K562 (cell line): ENCODE data around the gene SNX3. TPM values are rescaled to one million over a fixed set of nuclear protein-coding genes. Genes with fewer than 3 reads are reported as not detected.

Source experiments
- ARID3B ChIP-seq: fragments of 250-450 bp; sonication (Bioruptor Pico); IDR thresholded peaks from 2 replicates; pipeline ENCODE4 v1.4.0; 2020; ENCODE audit warnings: borderline replicate concordance
- HIVEP1 ChIP-seq: fragments of 250-450 bp; sonication (Bioruptor Pico); IDR thresholded peaks from 2 replicates; pipeline ENCODE4 v1.4.0; 2020; ENCODE audit warnings: mild to moderate bottlenecking
- MIER1 ChIP-seq: fragments of 450-650 bp; IDR thresholded peaks from 2 replicates; pipeline ENCODE4 v1.6.1; 2016; ENCODE audit warnings: antibody characterized with exemption, mild to moderate bottlenecking, low read depth
- NCOA1 ChIP-seq: fragments of 450-650 bp; IDR thresholded peaks from 2 replicates; pipeline ENCODE4 v1.6.1; 2016; ENCODE audit warnings: low read depth
- NFE2L1 ChIP-seq: fragments of 450-650 bp; IDR thresholded peaks from 2 replicates; pipeline ENCODE4 v1.6.1; 2016; ENCODE audit warnings: missing genetic modification characterization, low read depth, mild to moderate bottlenecking, missing compliant biosample characterization, moderate library complexity, borderline replicate concordance
- POLR2H ChIP-seq: IDR thresholded peaks from 2 replicates; pipeline ENCODE4 v1.6.1; 2016; ENCODE audit warnings: missing genetic modification characterization, low read depth, mild to moderate bottlenecking, control low read depth, missing compliant biosample characterization, moderate library complexity
- TEAD1 ChIP-seq, 2 experiments: fragments of 450-650 bp in 1 of 2; sonication (generic) in 1 of 2; formaldehyde crosslinking; IDR thresholded peaks; 2 replicates each; pipeline versions ENCODE4 v1.4.0 to v1.8.0; 2020 to 2022; ENCODE audit warnings: mild to moderate bottlenecking in 2 of 2, missing genetic modification reagents in 1 of 2
- TOE1 ChIP-seq, 2 experiments: fragments of 450-650 bp in 1 of 2; sonication (generic) in 1 of 2; formaldehyde crosslinking in 1 of 2; IDR thresholded peaks; 2 replicates each; pipeline versions ENCODE4 v1.7.1 to v1.8.0; 2016 to 2022; ENCODE audit warnings: borderline replicate concordance in 2 of 2, mild to moderate bottlenecking in 2 of 2, antibody characterized with exemption in 1 of 2, inconsistent platforms in 1 of 2, low read depth in 1 of 2, missing genetic modification reagents in 1 of 2, moderate library complexity in 1 of 2
- U2AF2 ChIP-seq: fragments of 200-400 bp; formaldehyde crosslinking; optimal IDR thresholded peaks from 2 replicates; pipeline ENCODE3; 2017; ENCODE audit warnings: low read depth, mild to moderate bottlenecking, low read length
- YY1 ChIP-seq, 3 experiments: IDR thresholded peaks; 2 replicates each; pipeline ENCODE4 v1.6.1; 2011; ENCODE audit warnings: low read length in 2 of 3, mild to moderate bottlenecking in 2 of 3, moderate library complexity in 2 of 3, borderline replicate concordance in 1 of 3, control low read depth in 1 of 3, low read depth in 1 of 3; ENCODE audit not compliant: insufficient read depth in 3 of 3, insufficient replicate concordance in 2 of 3, control insufficient read depth in 1 of 3, insufficient read length in 1 of 3; ENCODE audit errors: extremely low read depth in 1 of 3
- ZFP1 ChIP-seq: fragments of 450-650 bp; formaldehyde crosslinking; IDR thresholded peaks from 2 replicates; pipeline ENCODE4 v1.4.0; 2020; ENCODE audit warnings: mild to moderate bottlenecking, mixed read lengths
- ZNF655 ChIP-seq: fragments of 250-450 bp; sonication (Bioruptor Pico); IDR thresholded peaks from 2 replicates; pipeline ENCODE4 v1.5.0; 2021
- polyA plus RNA-seq, 8 experiments: library from polyadenylated mRNA; depleted of rRNA in 4 of 8; stranded (reverse) in 5 of 8; unstranded in 3 of 8; fragments of >200 nt; fragmentation: Nextera tagmentation in 2 of 8; fragmentation: Illumina TruSeq in 1 of 8; extraction: Ambion mirVana in 2 of 8; extraction: Trizol in 1 of 8; gene quantifications; 2 replicates each; pipeline versions ENCODE4 v1.2.1 to v1.2.3, GENCODE V29; 2011 to 2014; ENCODE audit warnings: inconsistent platforms in 1 of 8, missing spikeins in 1 of 8
- total RNA-seq, 7 experiments: library from RNA; depleted of rRNA in 6 of 7; stranded (reverse); fragments of >200 nt in 6 of 7; fragmentation: Illumina TruSeq in 2 of 7; extraction: Trizol in 2 of 7; gene quantifications; 2 replicates each; pipeline versions ENCODE4 v1.2.1 to v1.2.3, GENCODE V29; 2011 to 2021; ENCODE audit warnings: low replicate concordance in 1 of 7
- TF ChIP-seq, protein P1 (sequence below): IDR thresholded peaks from 3 replicates; pipeline ENCODE4 v1.6.1; 2011; ENCODE audit warnings: borderline replicate concordance, mild to moderate bottlenecking; ENCODE audit not compliant: insufficient read length, insufficient read depth
- TF ChIP-seq, protein P2 (sequence below): fragments of 450-650 bp; formaldehyde crosslinking; conservative IDR thresholded peaks from 2 replicates; pipeline ENCODE4 v1.4.0; 2022; ENCODE audit warnings: mild to moderate bottlenecking, missing genetic modification characterization
- TF ChIP-seq, protein P3 (sequence below): sonication (generic); formaldehyde crosslinking; IDR thresholded peaks from 2 replicates; pipeline ENCODE4 v1.8.1; 2023; ENCODE audit warnings: mild to moderate bottlenecking, missing genetic modification reagents, moderate library complexity
- TF ChIP-seq, protein P4 (sequence below): fragments of 450-650 bp; IDR thresholded peaks from 2 replicates; pipeline ENCODE4 v1.6.1; 2014; ENCODE audit warnings: low read depth, mild to moderate bottlenecking, moderate library complexity, borderline replicate concordance

The SNX3 gene
- total and polyA plus RNA-seq, 9 of the 15 experiments (the other 6 are each of a cell fraction or from before 2014, with no cell fraction given) = 48.9 to 410 (median 159) TPM

DNA sequence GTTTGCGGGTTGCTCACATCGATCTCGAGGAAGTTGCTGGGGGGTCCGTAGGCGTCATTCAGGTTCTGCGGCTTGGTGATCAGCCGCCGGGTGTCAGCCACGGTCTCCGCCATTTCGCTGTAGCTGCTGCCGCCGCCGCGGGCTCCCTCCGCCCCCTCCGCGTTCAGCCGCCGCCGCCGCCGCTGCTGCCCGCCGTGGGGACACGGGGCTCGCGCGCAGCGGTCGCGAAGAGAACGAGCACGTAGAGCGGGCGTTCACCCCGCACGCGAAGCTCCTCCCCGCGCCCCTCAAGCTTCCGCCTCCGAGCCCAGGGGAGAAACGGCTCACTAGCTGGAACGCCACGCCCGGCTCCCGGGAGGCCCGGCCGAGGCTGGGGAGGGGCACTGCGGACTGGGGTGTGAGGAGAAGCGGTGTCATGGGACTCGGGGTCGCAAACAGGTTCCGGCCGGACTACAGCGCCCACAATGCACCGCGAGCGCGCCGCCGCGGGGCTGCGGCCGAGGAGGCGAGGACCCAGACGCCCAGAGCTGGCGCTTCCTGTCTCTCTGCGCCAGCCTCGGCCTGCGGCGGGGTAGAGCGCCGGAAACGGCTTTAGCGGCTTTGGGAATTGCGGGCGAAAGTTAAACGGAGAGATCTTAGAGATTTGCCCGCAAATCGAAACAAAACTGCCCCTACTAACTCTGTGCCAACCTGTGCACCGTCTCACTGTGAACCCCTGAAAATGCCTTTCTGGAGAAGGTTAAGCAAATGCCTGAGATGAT is at the start of gene SNX3 (continued):
- TF ChIP-seq TEAD1 (CRISPR knock-in tag; IDR thresholded peaks at IDR 0.05) (peak in 1 of 2 experiments; percentile 78; a peak in 1 of 4 replicates), HIVEP1 (CRISPR knock-in tag) (no peak), ZFP1 (CRISPR knock-in tag) (no peak), NCOA1 (no peak), POLR2H (peak; percentile 89), ZNF655 (CRISPR knock-in tag) (no peak), ARID3B (CRISPR knock-in tag) (no peak), U2AF2 (no peak), TOE1 (IDR thresholded peaks at IDR 0.05; ENCODE audit: borderline replicate concordance) (peak; percentile 88), TOE1 (CRISPR knock-in tag; IDR thresholded peaks at IDR 0.05; ENCODE audit: borderline replicate concordance, low read depth) (no peak), NFE2L1 (tag) (no peak), YY1 (IDR thresholded peaks at IDR 0.05; ENCODE audit: borderline replicate concordance in 1 of 3, control insufficient read depth in 1 of 3, extremely low read depth in 1 of 3, insufficient read depth in 3 of 3, insufficient read length in 1 of 3, insufficient replicate concordance in 2 of 3, low read depth in 1 of 3, low read length in 2 of 3) (peak in 2 of 3 experiments; percentile 64 to 78), MIER1 (no peak)
- TF ChIP-seq, protein P1, sequence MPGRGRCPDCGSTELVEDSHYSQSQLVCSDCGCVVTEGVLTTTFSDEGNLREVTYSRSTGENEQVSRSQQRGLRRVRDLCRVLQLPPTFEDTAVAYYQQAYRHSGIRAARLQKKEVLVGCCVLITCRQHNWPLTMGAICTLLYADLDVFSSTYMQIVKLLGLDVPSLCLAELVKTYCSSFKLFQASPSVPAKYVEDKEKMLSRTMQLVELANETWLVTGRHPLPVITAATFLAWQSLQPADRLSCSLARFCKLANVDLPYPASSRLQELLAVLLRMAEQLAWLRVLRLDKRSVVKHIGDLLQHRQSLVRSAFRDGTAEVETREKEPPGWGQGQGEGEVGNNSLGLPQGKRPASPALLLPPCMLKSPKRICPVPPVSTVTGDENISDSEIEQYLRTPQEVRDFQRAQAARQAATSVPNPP = no peak
- TF ChIP-seq, protein P2, sequence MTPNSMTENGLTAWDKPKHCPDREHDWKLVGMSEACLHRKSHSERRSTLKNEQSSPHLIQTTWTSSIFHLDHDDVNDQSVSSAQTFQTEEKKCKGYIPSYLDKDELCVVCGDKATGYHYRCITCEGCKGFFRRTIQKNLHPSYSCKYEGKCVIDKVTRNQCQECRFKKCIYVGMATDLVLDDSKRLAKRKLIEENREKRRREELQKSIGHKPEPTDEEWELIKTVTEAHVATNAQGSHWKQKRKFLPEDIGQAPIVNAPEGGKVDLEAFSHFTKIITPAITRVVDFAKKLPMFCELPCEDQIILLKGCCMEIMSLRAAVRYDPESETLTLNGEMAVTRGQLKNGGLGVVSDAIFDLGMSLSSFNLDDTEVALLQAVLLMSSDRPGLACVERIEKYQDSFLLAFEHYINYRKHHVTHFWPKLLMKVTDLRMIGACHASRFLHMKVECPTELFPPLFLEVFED (CRISPR knock-in tag) = no peak
- TF ChIP-seq, protein P3, sequence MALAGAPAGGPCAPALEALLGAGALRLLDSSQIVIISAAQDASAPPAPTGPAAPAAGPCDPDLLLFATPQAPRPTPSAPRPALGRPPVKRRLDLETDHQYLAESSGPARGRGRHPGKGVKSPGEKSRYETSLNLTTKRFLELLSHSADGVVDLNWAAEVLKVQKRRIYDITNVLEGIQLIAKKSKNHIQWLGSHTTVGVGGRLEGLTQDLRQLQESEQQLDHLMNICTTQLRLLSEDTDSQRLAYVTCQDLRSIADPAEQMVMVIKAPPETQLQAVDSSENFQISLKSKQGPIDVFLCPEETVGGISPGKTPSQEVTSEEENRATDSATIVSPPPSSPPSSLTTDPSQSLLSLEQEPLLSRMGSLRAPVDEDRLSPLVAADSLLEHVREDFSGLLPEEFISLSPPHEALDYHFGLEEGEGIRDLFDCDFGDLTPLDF (CRISPR knock-in tag) = no peak
- TF ChIP-seq, protein P4, sequence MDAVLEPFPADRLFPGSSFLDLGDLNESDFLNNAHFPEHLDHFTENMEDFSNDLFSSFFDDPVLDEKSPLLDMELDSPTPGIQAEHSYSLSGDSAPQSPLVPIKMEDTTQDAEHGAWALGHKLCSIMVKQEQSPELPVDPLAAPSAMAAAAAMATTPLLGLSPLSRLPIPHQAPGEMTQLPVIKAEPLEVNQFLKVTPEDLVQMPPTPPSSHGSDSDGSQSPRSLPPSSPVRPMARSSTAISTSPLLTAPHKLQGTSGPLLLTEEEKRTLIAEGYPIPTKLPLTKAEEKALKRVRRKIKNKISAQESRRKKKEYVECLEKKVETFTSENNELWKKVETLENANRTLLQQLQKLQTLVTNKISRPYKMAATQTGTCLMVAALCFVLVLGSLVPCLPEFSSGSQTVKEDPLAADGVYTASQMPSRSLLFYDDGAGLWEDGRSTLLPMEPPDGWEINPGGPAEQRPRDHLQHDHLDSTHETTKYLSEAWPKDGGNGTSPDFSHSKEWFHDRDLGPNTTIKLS = peak; percentile 84
